Measurements from ENCODE around the gene SLC4A2. TPM values are rescaled to one million over a fixed set of nuclear protein-coding genes. Genes with fewer than 3 reads are reported as not detected.
A peak's percentile ranks its signal among the peaks of the same experiment; 100 is the strongest.

The SLC4A2 gene
- total RNA-seq, 1 donor from 2014 or later, result 516 TPM

GRCh38 chr7:151078233-151079040 lies 19.0 kb downstream of the SLC4A2 start:
- peak; percentile 34 for DNase-seq (ENCODE audit: low read depth)

- DNase-seq (ENCODE audit: low read depth), result no peak
Measured at GRCh38 chr7:151079199-151079910, 20.0 kb downstream of the SLC4A2 start.

GRCh38 chr7:151080067-151080521 lies 20.7 kb downstream of the SLC4A2 start:
- peak; percentile 43 for DNase-seq (ENCODE audit: low read depth)

- peak; percentile 95 for DNase-seq (ENCODE audit: low read depth)
Measured at GRCh38 chr7:151080522-151081169, 21.3 kb downstream of the SLC4A2 start, which contains the start of gene FASTK. Gene FASTK (minus strand): TSS chr7:151080809. CDS start chr7:151080766, 43 bp downstream.

- peak; percentile 78 for DNase-seq (ENCODE audit: low read depth)
Measured at GRCh38 chr7:151081170-151082101, 22.0 kb downstream of the SLC4A2 start.

- no peak for DNase-seq (ENCODE audit: low read depth)
Measured at GRCh38 chr7:151082141-151083070, 23.0 kb downstream of the SLC4A2 start.

- peak; percentile 72 for DNase-seq (ENCODE audit: low read depth)
Measured at GRCh38 chr7:151083071-151083823, 23.9 kb downstream of the SLC4A2 start, which contains the start of gene TMUB1. Gene TMUB1 (minus strand): TSS chr7:151083493. CDS start chr7:151082563, 930 bp downstream.

- no peak for DNase-seq (ENCODE audit: low read depth)
Measured at GRCh38 chr7:151083824-151084160, 24.4 kb downstream of the SLC4A2 start.

- DNase-seq (ENCODE audit: low read depth), result no peak
Measured at GRCh38 chr7:151085329-151085690, 25.9 kb downstream of the SLC4A2 start.

- peak; percentile 99 for DNase-seq (ENCODE audit: low read depth)
Measured at GRCh38 chr7:151085691-151086620, 26.6 kb downstream of the SLC4A2 start, which contains the start of gene AGAP3. Gene AGAP3 (plus strand): TSS chr7:151086475. CDS start chr7:151086742, 267 bp downstream.

- peak; percentile 38 for DNase-seq (ENCODE audit: low read depth)
Measured at GRCh38 chr7:151086802-151087244, 27.4 kb downstream of the SLC4A2 start.

GRCh38 chr7:151087245-151088018 lies 28.0 kb downstream of the SLC4A2 start:
- DNase-seq (ENCODE audit: low read depth), result peak; percentile 90

- peak; percentile 40 for DNase-seq (ENCODE audit: low read depth)
Measured at GRCh38 chr7:151088019-151088855, 28.8 kb downstream of the SLC4A2 start.

- peak; percentile 62 for DNase-seq (ENCODE audit: low read depth)
Measured at GRCh38 chr7:151088856-151089699, 29.7 kb downstream of the SLC4A2 start.

Data from myocyte (in vitro differentiated cells).